NB4 (cell line): ENCODE measurements around the gene WSCD2.

Experiments used
- MAX ChIP-seq: IDR thresholded peaks from 2 replicates; pipeline ENCODE4 v1.6.1; 2011; ENCODE audit warnings: low read depth, low read length
- MYC ChIP-seq: IDR thresholded peaks from 2 replicates; pipeline ENCODE4 v1.6.1; 2011; ENCODE audit warnings: low read depth, low read length
- POLR2A ChIP-seq: IDR thresholded peaks from 2 replicates; pipeline ENCODE4 v1.6.1; 2011; ENCODE audit warnings: mild to moderate bottlenecking; ENCODE audit not compliant: insufficient read length; ENCODE audit errors: extremely low read depth
- TF ChIP-seq, protein P1 (sequence below): IDR thresholded peaks from one replicate; pipeline ENCODE4 v1.5.1; 2012; ENCODE audit warnings: low read depth, low read length

- TF ChIP-seq POLR2A (no peak), MAX (no peak), MYC (no peak)
- TF ChIP-seq, protein P1, sequence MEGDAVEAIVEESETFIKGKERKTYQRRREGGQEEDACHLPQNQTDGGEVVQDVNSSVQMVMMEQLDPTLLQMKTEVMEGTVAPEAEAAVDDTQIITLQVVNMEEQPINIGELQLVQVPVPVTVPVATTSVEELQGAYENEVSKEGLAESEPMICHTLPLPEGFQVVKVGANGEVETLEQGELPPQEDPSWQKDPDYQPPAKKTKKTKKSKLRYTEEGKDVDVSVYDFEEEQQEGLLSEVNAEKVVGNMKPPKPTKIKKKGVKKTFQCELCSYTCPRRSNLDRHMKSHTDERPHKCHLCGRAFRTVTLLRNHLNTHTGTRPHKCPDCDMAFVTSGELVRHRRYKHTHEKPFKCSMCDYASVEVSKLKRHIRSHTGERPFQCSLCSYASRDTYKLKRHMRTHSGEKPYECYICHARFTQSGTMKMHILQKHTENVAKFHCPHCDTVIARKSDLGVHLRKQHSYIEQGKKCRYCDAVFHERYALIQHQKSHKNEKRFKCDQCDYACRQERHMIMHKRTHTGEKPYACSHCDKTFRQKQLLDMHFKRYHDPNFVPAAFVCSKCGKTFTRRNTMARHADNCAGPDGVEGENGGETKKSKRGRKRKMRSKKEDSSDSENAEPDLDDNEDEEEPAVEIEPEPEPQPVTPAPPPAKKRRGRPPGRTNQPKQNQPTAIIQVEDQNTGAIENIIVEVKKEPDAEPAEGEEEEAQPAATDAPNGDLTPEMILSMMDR: no peak
These were observed 138.4 kb downstream of the WSCD2 start for GRCh38 chr12:108267450-108267849.
